ENCODE measurements around the gene IRF2. TPM values are rescaled to one million over a fixed set of nuclear protein-coding genes. Genes with fewer than 3 reads are reported as not detected.

The IRF2 gene
- total RNA-seq: 26.5 and 31.8 TPM in 2 replicates

DNA sequence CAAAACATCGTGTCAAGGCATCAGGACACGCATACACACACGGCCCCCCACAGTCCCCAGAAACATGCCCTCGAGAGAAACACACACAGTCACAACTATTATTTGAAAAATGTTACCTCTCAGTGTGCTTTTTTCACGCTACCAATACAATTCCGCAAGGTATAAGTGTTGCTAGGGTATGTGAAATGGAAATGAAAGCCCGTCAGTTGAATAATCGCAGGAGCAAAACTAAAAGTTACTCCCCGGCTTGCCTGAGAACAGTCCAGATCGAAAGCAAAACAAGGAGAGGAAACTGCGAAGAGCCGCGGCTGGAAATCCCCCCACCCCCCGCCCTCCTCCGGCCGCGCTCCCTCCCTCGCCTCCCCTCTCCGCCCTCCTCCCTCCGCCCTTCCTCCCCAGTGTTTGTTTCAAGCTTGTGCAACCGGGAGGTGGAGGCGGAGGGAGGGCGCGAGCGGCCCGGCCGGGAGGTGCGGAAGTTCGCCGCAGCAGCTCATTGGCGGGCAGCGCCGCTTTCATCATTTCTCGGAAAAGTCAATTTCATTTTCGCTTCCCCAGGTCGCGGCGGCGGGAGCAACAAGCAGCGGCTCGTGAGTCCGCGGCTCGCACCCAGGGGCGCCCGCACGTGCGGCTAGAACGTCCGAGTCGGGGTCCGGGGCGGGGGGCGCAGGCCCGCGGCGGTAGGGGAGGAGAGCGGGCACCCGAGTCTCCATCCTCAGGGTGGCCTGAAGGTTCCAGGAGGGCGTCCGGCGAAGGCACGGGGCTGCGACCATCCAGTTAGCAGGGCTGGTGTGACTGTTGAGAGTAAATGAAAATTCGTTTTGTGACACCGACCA is at the start of gene IRF2:
Gene IRF2, minus strand, starts transcription at position 288 of the 833 bp plus-strand sequence. CDS start 45,486 bp downstream, outside the sequence.

Other genes starting within 250 kb of the IRF2 start
- gene CASP3, start 174.9 kb upstream of the IRF2 start, total RNA-seq: 28.6 and 30.7 TPM in 2 replicates
- 10.7 and 13.7 TPM in 2 replicates for gene PRIMPOL, start 175.2 kb upstream of the IRF2 start, total RNA-seq